SIG-M5 treated with dmso at 0.1 percent for 504 hours (cell line): ENCODE data around the gene COPS3.
A peak's percentile ranks its signal among the peaks of the same experiment; 100 is the strongest.
"Not testable (repeated sequence)": the region's sequence is repeated elsewhere in the genome, so short reads cannot be mapped to it uniquely, and the experiment has no call there.

ENCODE experiments used
- DNase-seq: peaks from one replicate; lab custom pipeline; 2025; ENCODE audit not compliant: unreplicated experiment; lab: John Stamatoyannopoulos, UW

The COPS3 gene

GRCh38 chr17:17303010-17303846, 22.2 kb upstream of the COPS3 start, which contains the start of gene NT5M:
Gene NT5M, plus strand, starts transcription at chr17:17303373. Its CDS starts 178 bp downstream, at chr17:17303551.
- peak; percentile 76 for DNase-seq

- DNase-seq = not testable (repeated sequence)
Observed at GRCh38 chr17:17301659-17302058, 20.6 kb upstream of the COPS3 start.

GRCh38 chr17:17300624-17301568, 19.9 kb upstream of the COPS3 start:
- DNase-seq = no peak

GRCh38 chr17:17298108-17298507, 17.1 kb upstream of the COPS3 start:
- DNase-seq = no peak

- no peak for DNase-seq
Observed at GRCh38 chr17:17297217-17297616, 16.2 kb upstream of the COPS3 start.

- no peak for DNase-seq
Observed at GRCh38 chr17:17295141-17295540, 14.1 kb upstream of the COPS3 start.

GRCh38 chr17:17289701-17290100, 8.7 kb upstream of the COPS3 start:
- DNase-seq = no peak

- DNase-seq = no peak
Observed at GRCh38 chr17:17289086-17289485, 8.0 kb upstream of the COPS3 start.

- DNase-seq = no peak
Observed at GRCh38 chr17:17285951-17286350, 4.9 kb upstream of the COPS3 start.

- DNase-seq = no peak
Observed at GRCh38 chr17:17279316-17279715, 1.7 kb downstream of the COPS3 start.

- DNase-seq = not testable (repeated sequence)
Observed at GRCh38 chr17:17277431-17277830, 3.6 kb downstream of the COPS3 start.

GRCh38 chr17:17275971-17276370, 5.1 kb downstream of the COPS3 start:
- no peak for DNase-seq

GRCh38 chr17:17269926-17270773, 10.9 kb downstream of the COPS3 start:
- DNase-seq = no peak

- no peak for DNase-seq
Observed at GRCh38 chr17:17264430-17264829, 16.6 kb downstream of the COPS3 start.

GRCh38 chr17:17258998-17259397, 22.0 kb downstream of the COPS3 start:
- DNase-seq = no peak

GRCh38 chr17:17258011-17258410, 23.0 kb downstream of the COPS3 start:
- DNase-seq = no peak

GRCh38 chr17:17256316-17256715, 24.7 kb downstream of the COPS3 start:
- no peak for DNase-seq

GRCh38 chr17:17255689-17256088, 25.4 kb downstream of the COPS3 start:
- DNase-seq = not testable (repeated sequence)

- no peak for DNase-seq
Observed at GRCh38 chr17:17254036-17254435, 27.0 kb downstream of the COPS3 start.

- DNase-seq = no peak
Observed at GRCh38 chr17:17253406-17253805, 27.6 kb downstream of the COPS3 start.

- DNase-seq = no peak
Observed at GRCh38 chr17:17252149-17252661, 28.8 kb downstream of the COPS3 start.
